IMR-90 (cell line): ENCODE data around the gene PRKAG2. TPM values are rescaled to one million over a fixed set of nuclear protein-coding genes. Genes with fewer than 3 reads are reported as not detected.
A peak's percentile ranks its signal among the peaks of the same experiment; 100 is the strongest.

ENCODE experiments used
- ATAC-seq: fragments of 200-7000 bp; cut with Tn5 transposase; 2 replicates; pipeline ENCODE4 v1.9.1; 2020; ENCODE audit warnings: low read depth, mild to moderate bottlenecking, moderate library complexity
- BruUV-seq: library from RNA; stranded (reverse); fragments of 400-500 nt; replicated peaks from 2 replicates; lab custom pipeline; 2021; lab: Mats Ljungman, UMichigan
- CTCF ChIA-PET: fragments of 300-600 bp; formaldehyde crosslinking; extraction: SDS; loops from one replicate; lab custom pipeline; 2021; ENCODE audit warnings: antibody characterized with exemption; lab: Yijun Ruan, JAX
- POLR2A ChIA-PET: fragments of 300-600 bp; sonication (Branson Sonifier 250); formaldehyde crosslinking; loops from one replicate; lab custom pipeline; 2022; ENCODE audit warnings: antibody characterized with exemption; ENCODE audit not compliant: unreplicated experiment; lab: Charles Lee
- DNase-seq: peaks from one replicate; pipeline ENCODE4 v3.0.0; 2013
- H2AFZ ChIP-seq: replicated peaks from 2 replicates; pipeline ENCODE3; 2013; ENCODE audit warnings: low read length, mild to moderate bottlenecking; ENCODE audit not compliant: poor library complexity
- H2AK5ac ChIP-seq: 2 replicates; pipeline ENCODE4 v1.6.1; 2013; ENCODE audit warnings: low read depth, low read length, inconsistent platforms
- H2AK9ac ChIP-seq: replicated peaks from 2 replicates; pipeline ENCODE3; 2013; ENCODE audit warnings: mild to moderate bottlenecking, low read depth, low read length, moderate library complexity; ENCODE audit not compliant: poor library complexity
- H2BK120ac ChIP-seq: 2 replicates; pipeline ENCODE4 v1.6.1; 2013; ENCODE audit warnings: low read depth, low read length, inconsistent platforms
- H2BK15ac ChIP-seq: 3 replicates; pipeline ENCODE4 v1.6.1; 2013; ENCODE audit warnings: low read depth, low read length, inconsistent platforms
- H2BK20ac ChIP-seq: 2 replicates; pipeline ENCODE4 v1.6.1; 2013; ENCODE audit warnings: low read depth, mild to moderate bottlenecking, inconsistent platforms, low read length, moderate library complexity
- H2BK5ac ChIP-seq: 2 replicates; pipeline ENCODE4 v1.6.1; 2013; ENCODE audit warnings: mild to moderate bottlenecking, low read depth, low read length, inconsistent platforms; ENCODE audit not compliant: poor library complexity, severe bottlenecking
- H3K14ac ChIP-seq: replicated peaks from 2 replicates; pipeline ENCODE4 v1.6.1; 2013; ENCODE audit warnings: low read depth, low read length, inconsistent platforms
- H3K18ac ChIP-seq: 2 replicates; pipeline ENCODE4 v1.6.1; 2013; ENCODE audit warnings: low read depth, low read length, control low read depth
- H3K23ac ChIP-seq: 2 replicates; pipeline ENCODE4 v1.6.1; 2013; ENCODE audit warnings: low read depth, low read length, inconsistent platforms
- H3K27ac ChIP-seq: 2 replicates; pipeline ENCODE4 v1.5.1; 2013; ENCODE audit warnings: mild to moderate bottlenecking, control low read depth, low read length; ENCODE audit not compliant: insufficient read depth
- H3K27me3 ChIP-seq: 2 replicates; pipeline ENCODE4 v1.6.1; 2013; ENCODE audit warnings: low read length; ENCODE audit not compliant: control insufficient read depth, insufficient read depth
- H3K36me3 ChIP-seq: 2 replicates; pipeline ENCODE4 v1.6.1; 2013; ENCODE audit warnings: low read length, mixed read lengths; ENCODE audit not compliant: control insufficient read depth, insufficient read depth
- H3K4ac ChIP-seq: 2 replicates; pipeline ENCODE4 v1.6.1; 2013; ENCODE audit warnings: low read depth, low read length, inconsistent platforms
- H3K4me1 ChIP-seq: 2 replicates; pipeline ENCODE4 v1.6.1; 2013; ENCODE audit warnings: low read length, mixed read lengths; ENCODE audit not compliant: control insufficient read depth, insufficient read depth
- H3K4me2 ChIP-seq: 2 replicates; pipeline ENCODE4 v1.6.1; 2013; ENCODE audit warnings: low read depth, mild to moderate bottlenecking, control low read depth, low read length, moderate library complexity
- H3K4me3 ChIP-seq: 2 replicates; pipeline ENCODE4 v1.5.1; 2013; ENCODE audit warnings: low read depth, mild to moderate bottlenecking, control low read depth, low read length, moderate library complexity; ENCODE audit not compliant: insufficient read depth
- H3K56ac ChIP-seq: 2 replicates; pipeline ENCODE4 v1.6.1; 2013; ENCODE audit warnings: low read length, inconsistent platforms; ENCODE audit not compliant: insufficient read depth; ENCODE audit errors: extremely low read depth
- H3K79me1 ChIP-seq, 2 experiments: 2 replicates each; pipeline ENCODE4 v1.6.1; 2013; ENCODE audit warnings: low read length in 2 of 2, inconsistent platforms in 1 of 2, low read depth in 1 of 2
- H3K9ac ChIP-seq: 2 replicates; pipeline ENCODE4 v1.6.1; 2013; ENCODE audit warnings: low read depth, low read length, control low read depth
- H3K9me1 ChIP-seq: 2 replicates; pipeline ENCODE4 v1.6.1; 2013; ENCODE audit warnings: low read length, inconsistent platforms; ENCODE audit not compliant: insufficient read depth
- H3K9me3 ChIP-seq: 2 replicates; pipeline ENCODE4 v1.6.1; 2013; ENCODE audit warnings: low read length; ENCODE audit not compliant: control insufficient read depth, insufficient read depth
- H4K20me1 ChIP-seq: 2 replicates; pipeline ENCODE4 v1.6.1; 2013; ENCODE audit warnings: low read length, inconsistent platforms; ENCODE audit not compliant: insufficient read depth
- H4K5ac ChIP-seq: 2 replicates; pipeline ENCODE4 v1.6.1; 2013; ENCODE audit warnings: mild to moderate bottlenecking, low read depth, low read length, control low read depth
- H4K8ac ChIP-seq, 2 experiments: 2 replicates each; pipeline ENCODE4 v1.6.1; 2013; ENCODE audit warnings: low read depth in 2 of 2, low read length in 2 of 2, control low read depth in 1 of 2, inconsistent platforms in 1 of 2
- H4K91ac ChIP-seq: 2 replicates; pipeline ENCODE4 v1.6.1; 2013; ENCODE audit warnings: low read depth, low read length, inconsistent platforms; ENCODE audit not compliant: insufficient read depth
- CEBPB ChIP-seq: IDR thresholded peaks from 2 replicates; pipeline ENCODE4 v1.6.1; 2012; ENCODE audit warnings: low read depth, low read length, improper control_type of control experiment
- CHD1 ChIP-seq: IDR thresholded peaks from 2 replicates; pipeline ENCODE4 v1.6.1; 2012; ENCODE audit warnings: low read depth, low read length, improper control_type of control experiment
- FOS ChIP-seq: fragments of 150-350 bp; IDR thresholded peaks from 2 replicates; pipeline ENCODE4 v1.6.1; 2016; ENCODE audit warnings: low read depth, low read length
- RAD21 ChIP-seq: IDR thresholded peaks from 2 replicates; pipeline ENCODE4 v1.6.1; 2012; ENCODE audit warnings: low read length, improper control_type of control experiment
- WGBS, 2 experiments: methylation state at CpG; one replicate each; pipeline versions ENCODE4 v1.1.5 to v1.1.7; 2013; ENCODE audit warnings: missing lambda C conversion rate in 2 of 2; ENCODE audit not compliant: insufficient read length in 1 of 2; ENCODE audit errors: extremely low coverage in 2 of 2; 5-methylcytosine and 5-hydroxymethylcytosine counted together
- dilution Hi-C: fragments of 300-500 bp; cut with HindIII; formaldehyde crosslinking; loops from one replicate; pipeline ENCODE4 v1.14.3; 2018; ENCODE audit warnings: low sequenced_read_pairs; ENCODE audit not compliant: unreplicated experiment
- in situ Hi-C: fragments of 300-500 bp; cut with MboI; formaldehyde crosslinking; loops from 3 replicates; pipeline ENCODE4 v1.14.3; 2019; ENCODE audit warnings: low sequenced_read_pairs, inconsistent platforms, mixed read lengths
- intact Hi-C: fragments of 100-400 bp; cut with micrococcal nuclease; formaldehyde crosslinking; loops from 2 replicates; pipeline ENCODE4 v1.10.0; 2022
- polyA plus RNA-seq, 3 experiments: library from polyadenylated mRNA; depleted of rRNA; stranded (reverse); fragments of >200 nt; gene quantifications; 2 replicates each; pipeline ENCODE4 v1.2.3, GENCODE V29; 2012; ENCODE audit warnings: low replicate concordance in 1 of 3
- total RNA-seq: library from RNA; depleted of rRNA; stranded (reverse); fragments of >200 nt; gene quantifications from 2 replicates; pipeline ENCODE4 v1.2.3, GENCODE V29; 2012
- TF ChIP-seq, protein P1 (sequence below): fragments of 150-350 bp; IDR thresholded peaks from 2 replicates; pipeline ENCODE4 v1.6.1; 2016; ENCODE audit warnings: low read depth, mild to moderate bottlenecking, low read length, moderate library complexity, borderline replicate concordance
- TF ChIP-seq, protein P2 (sequence below): fragments of 150-350 bp; IDR thresholded peaks from 2 replicates; pipeline ENCODE4 v1.6.1; 2017; ENCODE audit warnings: mild to moderate bottlenecking, antibody characterized with exemption, low read length, low read depth

Gene PRKAG2
- total and polyA plus RNA-seq, 2 of the 4 experiments (the other 2 are of a cell fraction), result 15.4 to 21.6 TPM

DNA sequence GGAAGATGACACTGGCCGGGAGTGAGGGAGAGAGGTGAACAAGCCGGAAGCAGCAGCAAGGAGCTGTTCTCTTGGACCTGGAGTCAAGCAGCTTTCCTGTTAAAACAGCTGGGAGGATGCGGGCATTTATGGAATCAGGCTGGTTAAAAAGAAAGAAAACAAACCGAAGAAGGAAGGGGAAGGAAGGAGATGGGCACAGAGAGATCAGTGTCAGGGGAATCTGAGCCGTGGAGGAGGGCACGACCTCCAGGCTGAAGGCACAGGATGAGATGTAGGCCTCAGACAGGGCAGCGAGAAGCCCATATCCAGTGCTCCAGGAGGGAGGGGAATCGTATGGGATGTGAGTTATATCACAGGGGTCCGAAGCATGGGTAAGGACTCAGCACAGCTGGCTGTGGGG lies 251.3 kb downstream of the PRKAG2 start:
- 76% methylated on average over 4 of the region's 9 CpGs; no CpG with 5 or more reads in 1 of the 2 experiments for WGBS, 2 experiments
- peaks cover 5% of the 10 kb centered on the region; the same call in 1 of the 2 replicates for H3K36me3 ChIP-seq
- H2BK20ac ChIP-seq, result no peak overlapping the region
- in situ Hi-C loops (loop anchor here (10.0 kb wide), 1 partner anchor 119 kb away; no protein-coding TSS in a partner anchor), dilution Hi-C loops (no loop called here), intact Hi-C loops (no loop called here)
- H2AFZ ChIP-seq, result no peak overlapping the region
- H2BK5ac ChIP-seq, result no peak overlapping the region
- H4K5ac ChIP-seq, result no peak overlapping the region
- no peak overlapping the region for H2AK9ac ChIP-seq
- H3K56ac ChIP-seq, result no peak overlapping the region
- DNase-seq (no peak), ATAC-seq (no peak)
- H3K4ac ChIP-seq, result no peak overlapping the region
- no peak overlapping the region for H3K27ac ChIP-seq
- peak overlapping the region; percentile 11; the same call in 1 of the 2 replicates for H2AK5ac ChIP-seq
- no peak overlapping the region for H3K14ac ChIP-seq
- no peaks in the 10 kb centered on the region for H3K9me3 ChIP-seq
- H3K23ac ChIP-seq, result peak overlapping the region; percentile 20; the same call in 1 of the 2 replicates
- ChIA-PET CTCF (no interaction called here), POLR2A (no interaction called here)
- no peak for TF ChIP-seq FOS
- TF ChIP-seq, protein P1, sequence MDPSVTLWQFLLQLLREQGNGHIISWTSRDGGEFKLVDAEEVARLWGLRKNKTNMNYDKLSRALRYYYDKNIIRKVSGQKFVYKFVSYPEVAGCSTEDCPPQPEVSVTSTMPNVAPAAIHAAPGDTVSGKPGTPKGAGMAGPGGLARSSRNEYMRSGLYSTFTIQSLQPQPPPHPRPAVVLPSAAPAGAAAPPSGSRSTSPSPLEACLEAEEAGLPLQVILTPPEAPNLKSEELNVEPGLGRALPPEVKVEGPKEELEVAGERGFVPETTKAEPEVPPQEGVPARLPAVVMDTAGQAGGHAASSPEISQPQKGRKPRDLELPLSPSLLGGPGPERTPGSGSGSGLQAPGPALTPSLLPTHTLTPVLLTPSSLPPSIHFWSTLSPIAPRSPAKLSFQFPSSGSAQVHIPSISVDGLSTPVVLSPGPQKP, result no peak
- TF ChIP-seq, protein P2, sequence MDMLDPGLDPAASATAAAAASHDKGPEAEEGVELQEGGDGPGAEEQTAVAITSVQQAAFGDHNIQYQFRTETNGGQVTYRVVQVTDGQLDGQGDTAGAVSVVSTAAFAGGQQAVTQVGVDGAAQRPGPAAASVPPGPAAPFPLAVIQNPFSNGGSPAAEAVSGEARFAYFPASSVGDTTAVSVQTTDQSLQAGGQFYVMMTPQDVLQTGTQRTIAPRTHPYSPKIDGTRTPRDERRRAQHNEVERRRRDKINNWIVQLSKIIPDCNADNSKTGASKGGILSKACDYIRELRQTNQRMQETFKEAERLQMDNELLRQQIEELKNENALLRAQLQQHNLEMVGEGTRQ, result no peak
- no peak for TF ChIP-seq CHD1
- TF ChIP-seq RAD21, result no peak
- no peak for TF ChIP-seq CEBPB
- no peak overlapping the region for H4K91ac ChIP-seq
- H3K18ac ChIP-seq, result no peak overlapping the region
- no TSS peak for BruUV-seq
- peaks cover 13% of the 10 kb centered on the region; the same call in 1 of the 2 replicates for H4K20me1 ChIP-seq
- peaks cover 9% of the 10 kb centered on the region for H3K9me1 ChIP-seq
- H3K27me3 ChIP-seq, result no peaks in the 10 kb centered on the region
- H3K79me1 ChIP-seq, result peaks cover 41 to 94% of the 10 kb centered on the region in 2 experiments
- no peak overlapping the region for H2BK15ac ChIP-seq
- no peak overlapping the region for H3K9ac ChIP-seq
- H4K8ac ChIP-seq, result no peak overlapping the region
- H2BK120ac ChIP-seq, result no peak overlapping the region
- H3K4me3 ChIP-seq, result no peak overlapping the region
- H3K4me2 ChIP-seq, result no peak overlapping the region
- no peaks in the 10 kb centered on the region; the same call in 1 of the 2 replicates for H3K4me1 ChIP-seq
